C4-2B (cell line): Measurements from ENCODE around the gene GSDMA.

Source experiments
- H3K27ac ChIP-seq: fragments of 450-650 bp; 2 replicates; pipeline ENCODE4 v1.5.1; 2017
- ZFX ChIP-seq: fragments of 450-650 bp; IDR thresholded peaks from 2 replicates; pipeline ENCODE4 v1.6.1; 2017
- TF ChIP-seq, protein P1 (sequence below): fragments of 450-650 bp; conservative IDR thresholded peaks from 2 replicates; pipeline ENCODE4 v1.5.1; 2017; ENCODE audit warnings: mild to moderate bottlenecking

GSDMA gene

DNA sequence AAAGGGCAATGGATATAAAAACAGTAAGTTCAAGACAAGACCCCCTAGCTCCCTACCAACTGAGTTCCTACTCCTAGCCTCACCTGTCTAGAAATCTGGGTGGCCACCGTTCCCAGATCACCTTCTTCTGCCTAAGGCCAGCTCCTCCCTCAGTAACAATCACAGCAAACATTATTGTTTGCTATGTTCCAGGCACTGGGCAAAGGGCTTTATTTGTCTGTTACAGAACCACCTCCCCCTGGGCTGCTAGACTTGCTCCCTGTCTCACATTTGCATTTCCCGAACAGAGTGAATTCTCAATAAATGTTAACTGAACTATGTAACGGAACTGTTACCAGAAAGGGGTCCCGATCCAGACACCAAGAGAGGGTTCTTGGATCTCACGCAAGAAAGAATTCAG, 28.5 kb upstream of the GSDMA start:
- TF ChIP-seq ZFX, result no peak
- TF ChIP-seq, protein P1, sequence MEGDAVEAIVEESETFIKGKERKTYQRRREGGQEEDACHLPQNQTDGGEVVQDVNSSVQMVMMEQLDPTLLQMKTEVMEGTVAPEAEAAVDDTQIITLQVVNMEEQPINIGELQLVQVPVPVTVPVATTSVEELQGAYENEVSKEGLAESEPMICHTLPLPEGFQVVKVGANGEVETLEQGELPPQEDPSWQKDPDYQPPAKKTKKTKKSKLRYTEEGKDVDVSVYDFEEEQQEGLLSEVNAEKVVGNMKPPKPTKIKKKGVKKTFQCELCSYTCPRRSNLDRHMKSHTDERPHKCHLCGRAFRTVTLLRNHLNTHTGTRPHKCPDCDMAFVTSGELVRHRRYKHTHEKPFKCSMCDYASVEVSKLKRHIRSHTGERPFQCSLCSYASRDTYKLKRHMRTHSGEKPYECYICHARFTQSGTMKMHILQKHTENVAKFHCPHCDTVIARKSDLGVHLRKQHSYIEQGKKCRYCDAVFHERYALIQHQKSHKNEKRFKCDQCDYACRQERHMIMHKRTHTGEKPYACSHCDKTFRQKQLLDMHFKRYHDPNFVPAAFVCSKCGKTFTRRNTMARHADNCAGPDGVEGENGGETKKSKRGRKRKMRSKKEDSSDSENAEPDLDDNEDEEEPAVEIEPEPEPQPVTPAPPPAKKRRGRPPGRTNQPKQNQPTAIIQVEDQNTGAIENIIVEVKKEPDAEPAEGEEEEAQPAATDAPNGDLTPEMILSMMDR, result no peak
- H3K27ac ChIP-seq, result no peak overlapping the region

DNA sequence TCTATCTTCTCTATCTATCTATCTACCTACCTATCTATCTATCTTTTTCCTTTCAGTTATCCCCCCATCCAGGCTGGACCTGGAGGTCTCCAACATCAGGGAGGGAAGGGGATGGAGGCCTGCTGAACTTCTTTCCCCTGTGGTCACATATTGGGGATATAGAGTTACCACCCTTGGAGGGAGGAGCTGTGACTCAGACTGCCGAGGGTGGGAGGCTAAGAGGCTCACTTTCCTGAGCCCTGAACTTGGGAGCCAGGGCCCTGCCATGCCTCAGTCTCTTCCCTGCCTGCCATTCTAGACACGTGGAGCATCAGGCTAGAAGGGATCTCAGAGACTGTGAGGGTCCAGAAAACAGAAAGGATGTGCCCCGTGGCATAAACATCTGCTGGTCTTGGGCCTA, 26.9 kb upstream of the GSDMA start:
- TF ChIP-seq, protein P1, result no peak
- no peak for TF ChIP-seq ZFX
- H3K27ac ChIP-seq, result no peak overlapping the region

DNA sequence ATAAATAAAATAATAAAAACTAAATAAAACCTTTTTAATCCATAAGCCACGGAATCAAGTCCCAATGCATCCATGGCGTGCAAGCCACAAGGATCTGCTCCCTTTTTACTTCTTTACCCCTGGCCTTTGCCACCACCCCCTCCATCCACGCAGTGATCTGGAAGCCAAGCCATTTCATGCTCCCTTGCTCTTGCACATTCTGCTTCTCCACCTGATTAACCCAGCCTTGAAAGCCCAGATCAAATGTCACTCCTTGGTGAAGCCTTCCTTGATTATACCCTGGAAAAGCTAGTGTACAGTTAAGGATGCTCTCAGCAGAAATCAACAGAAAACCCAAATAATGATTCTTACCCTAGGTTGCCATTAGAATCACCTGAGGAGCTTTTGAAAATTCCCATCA, 25.4 kb upstream of the GSDMA start:
- TF ChIP-seq, protein P1, result no peak
- no peak for TF ChIP-seq ZFX
- H3K27ac ChIP-seq, result no peak overlapping the region

DNA sequence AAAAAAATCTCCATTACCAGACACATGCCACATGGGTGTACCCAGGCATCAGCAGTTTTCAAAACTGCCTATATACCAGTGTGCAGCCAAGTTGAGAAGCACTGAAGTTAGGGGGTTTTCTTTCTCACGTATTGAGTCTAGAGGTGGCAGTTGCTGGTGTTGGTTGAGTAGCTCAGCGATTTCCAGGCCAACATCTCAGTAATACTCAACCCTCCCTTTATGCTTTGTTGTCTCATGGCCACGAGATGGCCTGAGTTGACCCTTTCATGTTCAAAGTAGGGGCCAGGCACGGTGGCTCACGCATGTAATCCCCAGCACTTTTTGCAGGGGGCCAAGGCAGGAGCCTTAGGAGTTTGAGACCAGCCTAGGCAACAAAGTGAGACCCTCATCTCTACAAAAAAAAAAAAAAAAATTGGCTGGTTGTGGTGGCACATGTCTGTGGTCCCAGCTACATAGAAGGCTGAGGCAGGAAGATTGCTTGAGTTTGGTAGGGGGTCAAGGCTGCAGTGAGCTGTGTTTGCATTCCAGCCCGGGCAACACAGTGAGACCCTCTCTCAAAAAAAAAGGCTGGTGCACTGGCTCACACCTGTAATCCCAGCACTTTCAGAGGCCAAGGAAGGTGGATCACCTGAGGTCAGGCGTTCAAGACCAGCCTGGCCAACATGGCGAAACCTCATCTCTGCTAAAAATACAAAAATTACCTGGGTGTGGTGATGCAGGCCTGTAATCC, 24.5 kb upstream of the GSDMA start:
- H3K27ac ChIP-seq, result no peak overlapping the region
- TF ChIP-seq ZFX, result no peak
- TF ChIP-seq, protein P1, result no peak

DNA sequence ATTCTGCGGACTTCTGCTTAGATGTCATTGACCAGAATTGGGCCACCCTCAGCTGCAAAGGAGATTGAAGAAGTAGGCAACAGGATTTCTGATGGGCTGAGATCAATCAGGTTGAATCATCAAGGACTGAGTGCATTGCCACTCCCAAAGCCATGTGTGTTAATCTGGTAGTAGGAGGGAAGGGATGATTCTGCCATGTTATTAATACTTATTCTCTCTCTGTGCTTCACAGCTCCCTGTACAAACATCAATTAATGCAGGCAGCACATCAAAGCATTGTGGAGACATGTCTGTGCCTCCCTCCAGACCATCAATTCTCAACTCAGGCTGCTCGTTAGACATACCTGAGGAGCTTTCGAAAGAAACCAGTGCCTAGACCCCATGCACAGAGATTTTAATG, 23.7 kb upstream of the GSDMA start:
- TF ChIP-seq ZFX, result no peak
- TF ChIP-seq, protein P1, result no peak
- H3K27ac ChIP-seq, result no peak overlapping the region

DNA sequence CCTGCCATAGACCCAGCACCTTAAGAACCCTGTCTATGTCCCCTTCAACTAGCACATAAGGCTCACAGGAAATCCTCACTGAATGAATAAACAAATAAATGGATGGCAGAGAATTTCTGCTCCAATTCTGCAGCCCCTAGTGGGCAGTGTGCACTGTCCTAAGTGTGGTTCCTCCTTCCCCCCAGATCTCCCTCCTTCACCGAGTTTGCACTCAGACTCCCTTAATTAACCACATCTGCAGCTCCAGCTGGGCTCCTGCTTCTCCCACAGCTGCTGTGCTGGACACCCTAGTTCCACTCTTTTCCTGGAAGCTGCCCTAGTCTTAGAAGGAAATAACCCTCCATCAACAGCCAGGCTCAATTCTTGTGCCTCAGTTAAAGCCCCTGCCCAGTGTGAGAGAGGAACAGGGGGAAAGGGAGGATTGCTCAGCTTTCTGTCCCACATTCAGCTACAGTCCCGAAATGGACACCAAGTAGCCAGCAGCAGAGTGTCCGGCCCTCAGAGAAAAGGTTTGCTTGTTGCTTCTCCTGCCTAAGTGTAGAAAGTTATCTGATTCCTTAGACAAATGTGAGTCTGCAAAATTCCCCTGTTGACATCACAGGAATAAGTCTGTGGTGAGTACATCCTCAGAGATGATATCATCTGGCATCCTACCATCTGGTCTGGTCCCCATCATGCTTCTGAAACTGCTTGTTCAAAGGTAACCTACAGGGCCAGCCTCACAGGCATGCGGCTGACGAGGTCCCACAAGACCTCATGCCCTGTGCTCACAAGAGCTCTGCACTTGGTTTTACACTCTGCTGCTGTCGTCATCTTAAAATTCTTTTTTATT, 23.0 kb upstream of the GSDMA start:
- no peak for TF ChIP-seq ZFX
- TF ChIP-seq, protein P1, result no peak
- H3K27ac ChIP-seq, result no peak overlapping the region

DNA sequence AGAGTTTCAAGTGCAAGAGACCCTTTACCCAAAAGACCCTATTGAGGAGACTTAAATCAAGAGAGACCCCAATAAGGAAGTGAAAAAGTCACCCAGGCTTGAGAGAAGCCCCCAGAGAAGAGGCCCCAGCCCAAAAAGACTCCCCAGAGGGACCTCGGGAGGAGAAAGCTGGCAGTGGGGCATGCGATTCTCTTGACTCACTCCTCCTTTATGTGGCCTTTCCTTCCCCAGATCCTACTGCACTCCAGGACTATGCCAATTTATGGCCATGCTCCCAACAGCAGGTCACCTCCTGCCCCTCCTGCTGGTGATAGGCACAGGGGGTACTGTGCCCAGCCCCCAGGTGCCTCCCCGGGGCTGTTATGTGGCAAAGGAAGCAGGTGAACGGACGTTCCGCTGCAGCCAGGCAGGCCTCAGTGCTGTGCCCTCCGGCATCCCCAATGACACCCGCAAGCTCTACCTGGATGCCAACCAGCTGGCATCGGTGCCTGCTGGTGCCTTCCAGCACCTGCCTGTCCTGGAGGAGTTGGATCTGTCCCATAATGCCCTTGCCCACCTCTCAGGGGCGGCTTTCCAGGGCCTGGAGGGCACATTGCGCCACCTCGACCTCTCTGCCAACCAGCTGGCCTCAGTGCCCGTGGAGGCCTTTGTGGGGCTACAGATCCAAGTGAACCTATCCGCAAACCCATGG, 19.0 kb upstream of the GSDMA start:
- TF ChIP-seq, protein P1, result no peak
- no peak for TF ChIP-seq ZFX
- H3K27ac ChIP-seq, result no peak overlapping the region
